CD4-positive, alpha-beta T cell treated with Interleukin-17A for 1 hour (primary cell): ENCODE results near the gene CHRNA4.

ENCODE experiments used
- DNase-seq: peaks from one replicate; pipeline ENCODE4 v3.0.0-alpha.2; 2020

The CHRNA4 gene

GRCh38 chr20:63362436-63363009 is 1.4 kb upstream of the CHRNA4 start:
- DNase-seq: no peak

GRCh38 chr20:63361519-63362435 is 628 bp upstream of the CHRNA4 start:
- DNase-seq: no peak

- DNase-seq: no peak
These were observed 956 bp downstream of the CHRNA4 start for GRCh38 chr20:63359937-63360849.

- no peak for DNase-seq
These were observed 1.8 kb downstream of the CHRNA4 start for GRCh38 chr20:63359164-63359934.

GRCh38 chr20:63357921-63358905 is 2.9 kb downstream of the CHRNA4 start:
- no peak for DNase-seq

GRCh38 chr20:63356931-63357879 is 3.9 kb downstream of the CHRNA4 start:
- DNase-seq: no peak

GRCh38 chr20:63356511-63356910 is 4.6 kb downstream of the CHRNA4 start:
- DNase-seq: no peak

GRCh38 chr20:63355781-63356295 is 5.3 kb downstream of the CHRNA4 start:
- DNase-seq: no peak

- DNase-seq: no peak
These were observed 6.4 kb downstream of the CHRNA4 start for GRCh38 chr20:63354636-63355350.

GRCh38 chr20:63352811-63353221 is 8.3 kb downstream of the CHRNA4 start:
- DNase-seq: no peak

- no peak for DNase-seq
These were observed 9.1 kb downstream of the CHRNA4 start for GRCh38 chr20:63351811-63352591.

- DNase-seq: no peak
These were observed 9.8 kb downstream of the CHRNA4 start for GRCh38 chr20:63351326-63351700.

- DNase-seq: no peak
These were observed 10.4 kb downstream of the CHRNA4 start for GRCh38 chr20:63350597-63351325.

GRCh38 chr20:63350196-63350595 is 11.0 kb downstream of the CHRNA4 start:
- DNase-seq: no peak

- DNase-seq: no peak
These were observed 11.6 kb downstream of the CHRNA4 start for GRCh38 chr20:63349516-63349895.

- no peak for DNase-seq
These were observed 12.2 kb downstream of the CHRNA4 start for GRCh38 chr20:63348828-63349515.
